ENCODE results near the gene CLNK.

CLNK gene

GRCh38 chr4:10599574-10599973 is 85.0 kb downstream of the CLNK start:
- H3K36me3 Mint-ChIP-seq (ENCODE audit: low read depth) = no peaks in the 10 kb centered on the region
- peaks cover 6% of the 10 kb centered on the region for H3K27me3 Mint-ChIP-seq (ENCODE audit: low read depth)
- no peaks in the 10 kb centered on the region for H3K9me3 Mint-ChIP-seq
- no peak overlapping the region for H3K4me3 Mint-ChIP-seq
- no peak overlapping the region for H3K27ac Mint-ChIP-seq
- no peaks in the 10 kb centered on the region for H3K4me1 Mint-ChIP-seq (ENCODE audit: low read depth)

DNA sequence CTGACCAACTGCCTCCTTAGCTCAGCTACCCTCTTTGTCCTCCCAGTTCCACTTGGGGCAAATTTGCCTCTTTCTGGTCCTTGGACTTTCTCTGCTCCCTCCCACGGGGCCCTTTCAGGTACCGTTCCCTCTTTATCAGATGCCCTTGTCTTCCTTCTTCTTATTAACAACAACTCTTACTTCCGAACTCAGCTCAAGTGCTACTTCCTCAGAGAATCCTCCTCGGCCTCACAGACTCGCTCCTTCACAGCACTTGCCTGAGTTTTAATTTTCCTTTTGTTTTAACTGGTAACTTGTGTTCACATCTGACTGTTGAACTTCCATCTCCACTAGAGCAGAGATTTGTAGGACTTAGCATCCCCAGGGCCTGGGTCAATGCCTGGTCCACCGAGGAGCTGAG is 85.7 kb downstream of the CLNK start:
- Mint-ChIP-seq H3K4me3 (no peak overlapping the region), H3K9me3 (no peaks in the 10 kb centered on the region), H3K4me1 (ENCODE audit: low read depth) (no peaks in the 10 kb centered on the region), H3K36me3 (ENCODE audit: low read depth) (no peaks in the 10 kb centered on the region), H3K27me3 (ENCODE audit: low read depth) (peaks cover 6% of the 10 kb centered on the region), H3K27ac (no peak overlapping the region)

DNA sequence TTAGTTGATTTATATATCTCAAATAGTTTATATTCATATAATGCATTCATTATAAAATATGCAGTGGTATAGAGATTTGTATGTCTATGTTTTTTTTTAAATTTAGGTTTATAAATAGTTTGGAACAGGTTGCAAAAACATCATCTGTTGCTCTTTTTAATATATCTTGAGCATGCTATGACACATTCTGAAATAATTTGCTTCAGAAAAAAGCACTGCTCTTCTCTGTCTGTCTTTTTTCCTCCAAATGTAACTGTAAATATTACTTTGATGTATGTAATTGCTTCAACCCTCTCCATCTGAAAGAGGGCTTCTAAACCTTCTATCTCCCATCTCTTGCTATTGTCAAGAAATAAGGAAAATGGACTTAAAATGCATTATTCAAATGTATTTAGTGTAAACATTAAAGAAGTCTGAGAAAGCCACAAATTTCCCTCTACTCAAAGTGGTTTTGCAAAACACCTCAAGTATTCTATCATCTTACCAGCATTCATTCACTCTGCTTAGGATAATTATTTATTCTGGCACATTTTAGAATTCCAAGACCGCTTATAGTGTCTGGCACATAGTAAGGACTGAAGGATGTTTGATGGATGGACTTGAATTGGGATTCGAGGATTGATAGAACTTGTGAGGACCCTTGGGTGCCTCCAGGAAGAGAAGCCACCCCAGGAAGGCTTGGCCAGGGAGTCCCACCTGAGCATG is 87.8 kb downstream of the CLNK start:
- Mint-ChIP-seq H3K36me3 (ENCODE audit: low read depth) (no peaks in the 10 kb centered on the region), H3K27ac (no peak overlapping the region), H3K4me3 (no peak overlapping the region), H3K4me1 (ENCODE audit: low read depth) (no peaks in the 10 kb centered on the region), H3K9me3 (no peaks in the 10 kb centered on the region), H3K27me3 (ENCODE audit: low read depth) (peaks cover 6% of the 10 kb centered on the region)

DNA sequence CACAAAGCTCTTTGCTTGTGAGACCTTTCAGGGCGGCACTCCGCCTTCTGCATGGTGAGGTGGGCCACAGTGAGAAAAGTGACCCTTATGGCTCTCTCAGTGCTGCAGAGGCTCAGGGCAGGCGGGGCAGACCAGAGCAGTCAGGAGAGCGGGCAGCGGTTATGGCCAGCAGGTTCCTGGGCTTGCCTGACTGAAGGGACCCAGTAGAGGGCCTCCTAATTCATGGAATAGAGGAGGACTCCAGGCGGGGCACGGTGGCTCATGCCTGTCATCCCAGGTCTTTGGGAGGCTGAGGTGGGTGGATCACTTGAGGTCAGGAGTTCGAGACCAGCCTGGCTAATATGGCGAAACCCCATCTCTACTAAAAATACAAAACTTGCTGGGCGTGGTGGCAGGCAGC is 91.4 kb downstream of the CLNK start:
- no peaks in the 10 kb centered on the region for H3K9me3 Mint-ChIP-seq
- peaks cover 7% of the 10 kb centered on the region for H3K4me1 Mint-ChIP-seq (ENCODE audit: low read depth)
- no peak overlapping the region for H3K4me3 Mint-ChIP-seq
- no peak overlapping the region for H3K27ac Mint-ChIP-seq
- no peaks in the 10 kb centered on the region for H3K27me3 Mint-ChIP-seq (ENCODE audit: low read depth)
- H3K36me3 Mint-ChIP-seq (ENCODE audit: low read depth) = no peaks in the 10 kb centered on the region

GRCh38 chr4:10590896-10591295 is 93.7 kb downstream of the CLNK start:
- no peak overlapping the region for H3K27ac Mint-ChIP-seq
- no peaks in the 10 kb centered on the region for H3K9me3 Mint-ChIP-seq
- no peak overlapping the region for H3K4me3 Mint-ChIP-seq
- H3K4me1 Mint-ChIP-seq (ENCODE audit: low read depth) = peaks cover 12% of the 10 kb centered on the region
- no peaks in the 10 kb centered on the region for H3K36me3 Mint-ChIP-seq (ENCODE audit: low read depth)
- H3K27me3 Mint-ChIP-seq (ENCODE audit: low read depth) = no peaks in the 10 kb centered on the region

- Mint-ChIP-seq H3K4me3 (no peak overlapping the region), H3K9me3 (no peaks in the 10 kb centered on the region), H3K27me3 (ENCODE audit: low read depth) (no peaks in the 10 kb centered on the region), H3K36me3 (ENCODE audit: low read depth) (no peaks in the 10 kb centered on the region), H3K27ac (no peak overlapping the region), H3K4me1 (ENCODE audit: low read depth) (peaks cover 12% of the 10 kb centered on the region)
These were observed 94.8 kb downstream of the CLNK start for GRCh38 chr4:10589799-10590198.

- H3K27me3 Mint-ChIP-seq (ENCODE audit: low read depth) = no peaks in the 10 kb centered on the region
- no peak overlapping the region for H3K4me3 Mint-ChIP-seq
- H3K27ac Mint-ChIP-seq = no peak overlapping the region
- no peaks in the 10 kb centered on the region for H3K36me3 Mint-ChIP-seq (ENCODE audit: low read depth)
- H3K4me1 Mint-ChIP-seq (ENCODE audit: low read depth) = peaks cover 12% of the 10 kb centered on the region
- H3K9me3 Mint-ChIP-seq = no peaks in the 10 kb centered on the region
These were observed 95.2 kb downstream of the CLNK start for GRCh38 chr4:10589321-10589720.

DNA sequence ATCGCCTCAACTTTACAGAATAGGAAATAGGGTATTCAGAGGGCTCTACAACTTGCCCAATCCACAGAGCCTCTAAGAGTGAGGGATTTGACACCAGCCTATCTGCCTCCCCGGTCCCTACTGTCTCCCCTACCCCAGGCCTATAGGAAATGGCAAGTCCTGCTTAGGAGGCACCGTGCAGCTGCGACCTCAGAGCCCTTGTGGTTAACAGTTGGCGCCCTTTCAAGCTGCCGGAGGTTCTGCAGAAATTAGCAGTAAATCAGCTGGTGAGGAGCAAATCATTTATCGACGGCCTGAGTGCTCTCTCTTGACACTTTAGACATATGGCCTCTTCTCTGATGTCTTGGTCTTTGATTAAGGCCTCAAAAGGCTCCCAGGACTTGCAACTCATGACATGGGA is 96.9 kb downstream of the CLNK start:
- Mint-ChIP-seq H3K4me3 (no peak overlapping the region), H3K4me1 (ENCODE audit: low read depth) (peaks cover 19% of the 10 kb centered on the region), H3K36me3 (ENCODE audit: low read depth) (no peaks in the 10 kb centered on the region), H3K27me3 (ENCODE audit: low read depth) (no peaks in the 10 kb centered on the region), H3K9me3 (no peaks in the 10 kb centered on the region), H3K27ac (no peak overlapping the region)

- Mint-ChIP-seq H3K27me3 (ENCODE audit: low read depth) (no peaks in the 10 kb centered on the region), H3K9me3 (no peaks in the 10 kb centered on the region), H3K27ac (no peak overlapping the region), H3K36me3 (ENCODE audit: low read depth) (no peaks in the 10 kb centered on the region), H3K4me3 (no peak overlapping the region), H3K4me1 (ENCODE audit: low read depth) (peaks cover 19% of the 10 kb centered on the region)
These were observed 97.3 kb downstream of the CLNK start for GRCh38 chr4:10587296-10587695.

GRCh38 chr4:10584042-10584441 is 100.5 kb downstream of the CLNK start:
- no peaks in the 10 kb centered on the region for H3K9me3 Mint-ChIP-seq
- H3K4me3 Mint-ChIP-seq = no peak overlapping the region
- peaks cover 11% of the 10 kb centered on the region for H3K4me1 Mint-ChIP-seq (ENCODE audit: low read depth)
- H3K27me3 Mint-ChIP-seq (ENCODE audit: low read depth) = no peaks in the 10 kb centered on the region
- H3K27ac Mint-ChIP-seq = no peak overlapping the region
- H3K36me3 Mint-ChIP-seq (ENCODE audit: low read depth) = no peaks in the 10 kb centered on the region

GRCh38 chr4:10582951-10583350 is 101.6 kb downstream of the CLNK start:
- Mint-ChIP-seq H3K27ac (no peak overlapping the region), H3K4me1 (ENCODE audit: low read depth) (peaks cover 11% of the 10 kb centered on the region), H3K36me3 (ENCODE audit: low read depth) (no peaks in the 10 kb centered on the region), H3K9me3 (no peaks in the 10 kb centered on the region), H3K4me3 (no peak overlapping the region), H3K27me3 (ENCODE audit: low read depth) (no peaks in the 10 kb centered on the region)

DNA sequence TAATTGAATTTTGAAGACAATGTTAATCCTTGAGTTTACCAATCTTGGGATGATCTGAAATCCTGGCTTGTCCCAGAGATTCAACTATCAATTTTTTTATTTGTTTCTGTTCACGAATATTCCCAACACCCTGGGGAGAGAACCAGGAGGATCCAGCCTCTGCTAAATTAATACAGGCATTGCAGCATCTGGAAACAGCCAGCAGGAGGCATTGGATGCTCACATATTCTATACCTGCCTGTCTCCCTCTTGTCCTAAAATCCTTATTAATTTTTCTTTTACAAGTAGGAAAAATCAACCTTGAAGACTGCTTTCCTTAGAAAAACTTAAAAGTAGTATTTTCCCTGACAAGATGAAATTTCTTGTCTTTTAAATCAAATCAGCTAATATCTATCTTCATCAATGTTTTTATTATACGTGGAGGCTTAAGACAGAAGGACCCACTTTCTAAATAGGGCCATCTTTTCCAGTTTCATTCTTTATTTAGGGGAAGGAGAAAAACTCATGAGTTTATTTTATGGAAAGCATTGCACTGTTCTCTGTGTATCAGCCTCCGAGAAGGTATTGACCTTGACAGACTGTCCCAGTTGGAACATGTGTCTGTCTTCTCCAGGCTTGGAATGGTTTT is 102.4 kb downstream of the CLNK start:
- no peak overlapping the region for H3K27ac Mint-ChIP-seq
- no peaks in the 10 kb centered on the region for H3K9me3 Mint-ChIP-seq
- H3K4me3 Mint-ChIP-seq = no peak overlapping the region
- no peaks in the 10 kb centered on the region for H3K27me3 Mint-ChIP-seq (ENCODE audit: low read depth)
- no peaks in the 10 kb centered on the region for H3K36me3 Mint-ChIP-seq (ENCODE audit: low read depth)
- H3K4me1 Mint-ChIP-seq (ENCODE audit: low read depth) = peaks cover 6% of the 10 kb centered on the region

DNA sequence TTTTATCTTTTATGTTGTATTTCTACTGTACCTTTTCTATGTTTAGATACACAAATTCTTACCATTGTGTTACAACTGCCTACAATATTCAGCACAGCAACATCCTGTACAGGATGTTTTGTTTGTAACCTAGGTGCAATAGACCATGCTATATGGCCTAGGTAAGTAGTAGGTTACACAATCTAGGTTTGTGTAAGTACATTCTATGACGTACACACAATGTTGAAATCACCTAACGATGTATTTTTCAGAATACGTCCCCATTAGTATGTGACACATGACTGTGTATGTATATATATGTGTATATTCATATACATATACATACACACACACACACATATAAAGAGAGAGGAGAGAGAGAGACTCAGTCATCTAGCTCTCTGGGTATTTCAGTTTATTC is 103.5 kb downstream of the CLNK start:
- Mint-ChIP-seq H3K4me3 (no peak overlapping the region), H3K4me1 (ENCODE audit: low read depth) (peaks cover 6% of the 10 kb centered on the region), H3K27me3 (ENCODE audit: low read depth) (no peaks in the 10 kb centered on the region), H3K36me3 (ENCODE audit: low read depth) (no peaks in the 10 kb centered on the region), H3K9me3 (no peaks in the 10 kb centered on the region), H3K27ac (no peak overlapping the region)

GRCh38 chr4:10579648-10580047 is 104.9 kb downstream of the CLNK start:
- no peaks in the 10 kb centered on the region for H3K36me3 Mint-ChIP-seq (ENCODE audit: low read depth)
- H3K9me3 Mint-ChIP-seq = no peaks in the 10 kb centered on the region
- no peaks in the 10 kb centered on the region for H3K27me3 Mint-ChIP-seq (ENCODE audit: low read depth)
- H3K4me3 Mint-ChIP-seq = no peak overlapping the region
- peaks cover 6% of the 10 kb centered on the region for H3K4me1 Mint-ChIP-seq (ENCODE audit: low read depth)
- no peak overlapping the region for H3K27ac Mint-ChIP-seq

DNA sequence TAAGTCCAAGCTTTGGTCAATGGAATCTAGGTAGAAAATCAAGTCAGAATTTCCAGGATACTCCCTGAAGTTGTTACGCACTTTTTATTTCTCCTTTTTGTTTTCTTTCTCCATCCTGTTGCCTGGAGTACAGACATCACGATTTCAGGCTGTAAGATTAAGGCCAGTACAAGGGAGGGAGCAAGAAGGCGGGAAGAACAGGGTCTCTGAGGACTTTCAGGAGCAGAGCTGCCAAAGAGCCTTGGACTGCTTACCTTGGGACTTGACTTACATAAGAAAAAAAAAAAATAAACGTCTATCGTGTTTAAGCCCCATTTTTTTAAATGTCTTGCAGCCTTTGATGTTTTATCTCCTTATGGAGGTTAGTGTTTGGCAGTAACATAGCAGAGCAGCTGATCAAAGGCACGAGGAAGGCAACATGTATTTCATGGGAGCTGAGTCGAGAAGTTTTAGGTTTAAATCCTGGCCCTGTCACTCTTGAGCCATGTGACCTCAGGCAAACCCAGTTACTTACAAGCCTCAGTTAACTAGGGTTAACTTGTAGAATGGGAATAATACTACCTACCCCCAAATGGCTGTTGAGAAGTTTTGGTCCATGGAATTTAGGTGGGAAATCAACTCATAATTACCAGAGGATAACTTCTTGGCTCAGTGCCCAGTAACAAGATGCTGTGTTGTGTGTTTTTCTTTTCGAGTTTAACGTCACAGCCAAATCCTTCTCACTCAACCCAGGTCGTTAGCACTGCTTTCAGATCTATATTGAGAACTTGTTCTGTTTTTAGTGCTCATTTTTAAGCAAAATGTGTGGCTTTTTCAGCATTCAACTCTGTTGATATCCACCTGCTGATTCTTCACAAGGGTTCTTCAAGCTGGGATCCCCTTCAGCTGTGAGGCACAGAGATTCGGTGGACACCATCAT is 106.8 kb downstream of the CLNK start:
- Mint-ChIP-seq H3K4me1 (ENCODE audit: low read depth) (no peaks in the 10 kb centered on the region), H3K27me3 (ENCODE audit: low read depth) (no peaks in the 10 kb centered on the region), H3K36me3 (ENCODE audit: low read depth) (no peaks in the 10 kb centered on the region), H3K9me3 (no peaks in the 10 kb centered on the region), H3K27ac (no peak overlapping the region), H3K4me3 (no peak overlapping the region)

All from T-helper 1 cell treated with Interleukin-12 subunit alpha and Interleukin-12 subunit beta and Interleukin-4 antibody, amounts not matched to agents 30 μg/mL and 1 μg/mL, for 36 hours (primary cell).